ENCODE measurements around the gene LRRC46. TPM values are rescaled to one million over a fixed set of nuclear protein-coding genes. Genes with fewer than 3 reads are reported as not detected.

Gene LRRC46
- total and polyA plus RNA-seq, 4 donors, result 0.40 to 13.1 (median 6.2) TPM

DNA sequence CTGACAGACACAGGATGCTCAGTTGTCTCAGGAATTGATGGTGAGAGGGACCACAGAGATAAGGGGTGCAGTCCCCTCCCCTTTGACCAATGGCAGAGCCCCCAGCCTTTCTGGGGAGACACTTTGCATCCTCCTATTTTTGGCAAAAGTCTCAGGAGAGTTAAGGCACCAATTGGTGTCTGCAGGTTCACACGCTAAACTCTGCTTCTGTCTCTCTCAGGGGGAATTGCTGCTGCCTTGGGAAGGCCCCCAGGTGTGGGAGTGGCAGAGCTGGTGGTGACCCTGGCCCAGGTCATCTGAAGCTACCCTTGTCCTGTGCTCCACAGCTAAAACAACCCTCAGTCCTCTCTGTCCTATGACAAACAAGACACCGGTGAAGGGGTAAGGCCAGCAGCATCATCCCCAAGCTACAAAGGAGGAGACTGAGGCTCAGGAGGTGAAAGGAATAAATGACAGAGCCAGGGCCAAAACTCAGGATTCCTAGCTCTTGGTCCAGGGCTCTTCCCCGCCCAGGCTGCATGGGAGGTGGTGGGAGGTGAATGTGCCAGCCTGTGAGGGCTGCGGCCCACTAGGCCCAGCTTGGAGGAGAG, 30.2 kb upstream of the LRRC46 start:
- peaks cover 11% of the 10 kb centered on the region for H3K27me3 ChIP-seq (ENCODE audit: control insufficient read depth, insufficient read depth, low read length)
- no peaks in the 10 kb centered on the region for H3K4me1 ChIP-seq (ENCODE audit: control insufficient read depth, insufficient read depth, low read length)
- H3K27ac ChIP-seq (ENCODE audit: low read depth, low read length), result no peak overlapping the region
- no peak overlapping the region for H3K4me3 ChIP-seq (ENCODE audit: low read depth, low read length)
- DNase-seq (ENCODE audit: low read depth in 4 of 6, low spot score in 6 of 6), result no peak
- H3K36me3 ChIP-seq (ENCODE audit: control insufficient read depth, insufficient read depth, low read length), result peaks cover 3% of the 10 kb centered on the region
- WGBS (ENCODE audit: insufficient coverage), result 100% methylated on average over 1 of the region's 4 CpGs
- H3K9me3 ChIP-seq (ENCODE audit: control insufficient read depth, insufficient read depth, low read length), result no peaks in the 10 kb centered on the region

DNA sequence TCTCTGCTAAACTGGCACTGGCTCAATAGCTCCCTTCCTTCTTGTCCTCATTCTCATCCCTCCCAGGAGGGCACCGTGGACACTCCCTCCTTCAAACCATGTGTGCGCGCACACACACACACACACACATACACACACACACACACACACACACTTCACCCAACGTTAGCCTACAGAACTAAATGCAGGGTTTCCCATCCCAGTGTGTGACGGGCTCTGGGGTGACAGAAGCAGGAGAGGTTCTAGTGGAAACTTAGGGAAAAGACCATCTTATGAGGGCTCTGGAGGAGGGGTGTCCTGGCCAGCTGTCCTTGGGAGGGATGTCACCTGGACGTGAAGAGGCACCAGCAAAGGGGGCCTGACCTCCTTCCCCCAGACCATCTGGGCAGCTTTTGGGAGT, 29.6 kb upstream of the LRRC46 start:
- H3K27me3 ChIP-seq (ENCODE audit: control insufficient read depth, insufficient read depth, low read length), result peaks cover 11% of the 10 kb centered on the region
- no peak overlapping the region for H3K27ac ChIP-seq (ENCODE audit: low read depth, low read length)
- H3K36me3 ChIP-seq (ENCODE audit: control insufficient read depth, insufficient read depth, low read length), result peaks cover 9% of the 10 kb centered on the region
- H3K4me3 ChIP-seq (ENCODE audit: low read depth, low read length), result no peak overlapping the region
- DNase-seq (ENCODE audit: low read depth in 4 of 6, low spot score in 6 of 6), result no peak
- WGBS (ENCODE audit: insufficient coverage), result 19% methylated on average over 2 of the region's 6 CpGs
- no peaks in the 10 kb centered on the region for H3K4me1 ChIP-seq (ENCODE audit: control insufficient read depth, insufficient read depth, low read length)
- no peaks in the 10 kb centered on the region for H3K9me3 ChIP-seq (ENCODE audit: control insufficient read depth, insufficient read depth, low read length)

DNA sequence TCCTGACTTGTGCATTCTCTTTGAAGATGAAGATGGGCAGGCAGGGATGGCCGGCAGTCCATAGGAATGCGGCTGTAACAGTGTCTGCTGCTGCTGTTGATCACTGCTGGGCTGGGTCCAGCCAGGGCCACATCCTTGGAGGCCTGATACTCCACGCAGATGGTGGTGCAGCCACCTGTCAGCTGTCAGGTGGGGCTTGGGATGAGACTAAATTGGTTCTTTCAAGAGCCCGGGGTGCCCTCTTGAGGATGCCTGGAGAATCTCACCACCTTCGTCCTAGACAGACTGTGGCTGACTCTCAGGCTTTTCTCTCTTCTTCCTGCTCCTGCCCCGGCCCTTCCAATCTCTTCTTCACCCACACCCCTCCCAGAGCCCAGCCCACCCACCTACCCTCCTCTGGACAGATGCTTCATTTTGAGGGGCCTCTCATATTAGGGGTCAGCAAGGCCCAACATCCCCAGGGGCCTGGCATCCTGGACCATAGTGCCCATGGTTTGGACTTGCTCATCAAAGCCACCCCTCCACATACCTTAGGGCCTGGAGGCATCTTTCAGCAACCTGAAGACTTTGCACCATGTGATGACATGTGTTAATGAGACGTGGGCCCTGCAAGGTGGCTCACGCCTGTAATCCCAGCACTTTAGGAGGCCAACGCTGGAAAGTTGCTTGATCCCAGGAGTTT, 29.0 kb upstream of the LRRC46 start:
- no peak overlapping the region for H3K27ac ChIP-seq (ENCODE audit: low read depth, low read length)
- DNase-seq (ENCODE audit: low read depth in 4 of 6, low spot score in 6 of 6), result peak in 2 of 6 donors; percentile 51 to 82
- no peaks in the 10 kb centered on the region for H3K9me3 ChIP-seq (ENCODE audit: control insufficient read depth, insufficient read depth, low read length)
- no peak overlapping the region for H3K4me3 ChIP-seq (ENCODE audit: low read depth, low read length)
- H3K36me3 ChIP-seq (ENCODE audit: control insufficient read depth, insufficient read depth, low read length), result peaks cover 15% of the 10 kb centered on the region
- H3K4me1 ChIP-seq (ENCODE audit: control insufficient read depth, insufficient read depth, low read length), result no peaks in the 10 kb centered on the region
- 34% methylated on average over 9 of the region's 9 CpGs for WGBS (ENCODE audit: insufficient coverage)
- peaks cover 11% of the 10 kb centered on the region for H3K27me3 ChIP-seq (ENCODE audit: control insufficient read depth, insufficient read depth, low read length)

DNA sequence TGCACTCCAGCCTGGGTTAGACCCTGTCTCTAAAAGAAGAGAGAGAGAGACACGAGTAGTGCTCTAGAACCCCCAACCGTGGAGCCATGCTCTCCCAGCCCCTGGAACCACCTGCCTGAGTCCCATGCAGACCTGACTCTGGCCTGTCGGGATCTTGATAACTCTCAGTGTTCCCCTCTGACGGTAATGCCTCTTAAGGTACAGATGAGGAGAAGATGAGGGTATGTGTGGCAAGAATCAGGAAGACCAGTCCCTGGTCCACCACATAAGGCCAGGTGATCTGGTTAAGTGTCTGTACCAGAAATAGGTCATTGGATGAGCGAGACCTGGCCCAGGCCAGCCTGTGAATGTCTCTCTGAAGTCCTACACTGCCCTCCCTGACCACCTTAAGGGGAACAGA, 28.3 kb upstream of the LRRC46 start:
- Histone ChIP-seq H3K9me3 (ENCODE audit: control insufficient read depth, insufficient read depth, low read length) (no peaks in the 10 kb centered on the region), H3K36me3 (ENCODE audit: control insufficient read depth, insufficient read depth, low read length) (peaks cover 22% of the 10 kb centered on the region), H3K4me1 (ENCODE audit: control insufficient read depth, insufficient read depth, low read length) (no peaks in the 10 kb centered on the region), H3K27me3 (ENCODE audit: control insufficient read depth, insufficient read depth, low read length) (peaks cover 9% of the 10 kb centered on the region), H3K4me3 (ENCODE audit: low read depth, low read length) (no peak overlapping the region), H3K27ac (ENCODE audit: low read depth, low read length) (no peak overlapping the region)
- DNase-seq (ENCODE audit: low read depth in 4 of 6, low spot score in 6 of 6), result no peak
- 47% methylated on average over 4 of the region's 5 CpGs for WGBS (ENCODE audit: insufficient coverage)

DNA sequence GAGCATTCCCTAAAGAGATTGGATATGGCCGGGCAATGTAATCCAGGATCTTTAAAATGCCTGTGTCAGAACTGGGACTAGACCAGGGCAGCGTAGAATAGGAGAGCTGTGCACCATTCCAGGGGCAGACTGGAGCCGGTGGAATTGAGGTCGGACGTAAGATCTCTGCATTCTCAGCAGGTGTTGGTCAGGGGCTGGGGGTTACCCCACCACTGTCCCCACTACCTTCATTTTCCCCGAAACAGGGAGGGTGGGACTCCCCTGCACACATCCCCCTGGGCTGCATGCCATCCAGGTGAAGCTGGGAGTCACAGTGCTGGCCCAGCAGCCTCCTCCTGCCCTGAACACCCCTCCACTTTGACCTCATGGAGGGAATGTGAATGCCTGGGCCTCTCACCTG, 27.7 kb upstream of the LRRC46 start:
- Histone ChIP-seq H3K36me3 (ENCODE audit: control insufficient read depth, insufficient read depth, low read length) (peaks cover 27% of the 10 kb centered on the region), H3K4me1 (ENCODE audit: control insufficient read depth, insufficient read depth, low read length) (no peaks in the 10 kb centered on the region), H3K4me3 (ENCODE audit: low read depth, low read length) (no peak overlapping the region), H3K27me3 (ENCODE audit: control insufficient read depth, insufficient read depth, low read length) (peaks cover 9% of the 10 kb centered on the region), H3K9me3 (ENCODE audit: control insufficient read depth, insufficient read depth, low read length) (no peaks in the 10 kb centered on the region), H3K27ac (ENCODE audit: low read depth, low read length) (no peak overlapping the region)
- DNase-seq (ENCODE audit: low read depth in 4 of 6, low spot score in 6 of 6), result no peak
- WGBS (ENCODE audit: insufficient coverage), result 63% methylated on average over 6 of the region's 6 CpGs

DNA sequence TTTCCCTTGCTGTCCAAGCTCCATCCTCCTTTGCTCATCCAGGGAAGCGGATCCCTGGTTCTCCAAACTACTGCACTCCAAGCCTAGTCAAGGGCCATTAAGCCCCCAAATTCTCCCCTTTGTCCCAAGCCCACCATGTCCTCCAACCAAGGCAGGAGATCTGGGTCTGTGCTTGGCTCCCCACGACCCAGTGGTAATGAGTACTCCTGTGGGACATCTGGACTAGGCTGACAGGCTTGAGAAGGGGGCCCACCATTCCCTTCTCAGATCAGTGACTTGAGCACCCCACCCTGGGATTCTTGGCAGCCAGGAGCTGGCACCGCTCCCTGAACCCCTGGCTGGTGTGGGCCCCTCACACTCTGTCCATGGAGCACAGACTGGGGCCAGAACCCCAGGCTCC, 27.0 kb upstream of the LRRC46 start:
- Histone ChIP-seq H3K4me3 (ENCODE audit: low read depth, low read length) (no peak overlapping the region), H3K27ac (ENCODE audit: low read depth, low read length) (no peak overlapping the region), H3K9me3 (ENCODE audit: control insufficient read depth, insufficient read depth, low read length) (no peaks in the 10 kb centered on the region), H3K4me1 (ENCODE audit: control insufficient read depth, insufficient read depth, low read length) (no peaks in the 10 kb centered on the region), H3K27me3 (ENCODE audit: control insufficient read depth, insufficient read depth, low read length) (peaks cover 9% of the 10 kb centered on the region), H3K36me3 (ENCODE audit: control insufficient read depth, insufficient read depth, low read length) (peaks cover 35% of the 10 kb centered on the region)
- 53% methylated on average over 2 of the region's 3 CpGs for WGBS (ENCODE audit: insufficient coverage)
- DNase-seq (ENCODE audit: low read depth in 4 of 6, low spot score in 6 of 6), result no peak

DNA sequence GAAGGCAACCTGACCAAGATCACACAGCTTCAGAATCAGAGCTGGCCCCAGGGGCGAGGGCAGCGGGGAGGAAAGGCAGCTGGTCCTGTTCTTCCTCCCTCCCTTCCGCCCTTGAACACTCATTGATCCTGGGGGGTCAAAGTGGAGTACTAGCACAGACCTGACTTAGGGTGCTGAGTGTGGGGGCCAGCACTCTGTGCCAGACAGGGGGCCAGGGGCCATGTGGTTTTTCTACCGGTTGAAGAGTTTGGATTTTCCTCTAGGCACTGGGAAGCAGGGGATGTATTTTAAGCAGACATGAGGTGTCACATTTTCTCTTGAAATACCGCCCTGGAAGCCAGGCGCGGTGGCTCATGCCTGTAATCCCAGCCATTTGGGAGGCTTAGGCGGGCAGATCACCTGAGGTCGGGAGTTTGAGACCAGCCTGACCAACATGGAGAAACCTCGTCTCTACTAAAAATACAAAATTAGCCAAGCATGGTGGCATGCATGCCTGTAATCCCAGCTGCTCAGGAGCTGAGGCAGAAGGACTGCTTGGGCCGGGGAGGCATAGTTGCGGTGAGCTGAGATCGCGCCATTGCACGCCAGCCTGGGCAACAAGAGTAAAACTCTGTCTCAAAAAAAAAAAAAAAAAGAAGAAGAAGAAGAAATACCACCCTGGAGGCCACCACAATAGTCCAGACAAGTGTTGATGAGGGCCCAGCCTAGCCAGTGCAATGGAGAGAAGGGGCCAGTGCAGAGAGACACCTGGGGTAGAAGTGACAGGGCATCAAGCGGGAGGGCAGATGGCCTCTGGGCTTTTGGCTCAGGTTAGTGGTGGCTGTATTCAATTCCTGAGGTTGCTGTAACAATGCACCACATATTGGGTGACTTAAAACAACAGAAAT, 25.2 kb upstream of the LRRC46 start:
- Histone ChIP-seq H3K4me3 (ENCODE audit: low read depth, low read length) (no peak overlapping the region), H3K9me3 (ENCODE audit: control insufficient read depth, insufficient read depth, low read length) (no peaks in the 10 kb centered on the region), H3K27me3 (ENCODE audit: control insufficient read depth, insufficient read depth, low read length) (peaks cover 3% of the 10 kb centered on the region), H3K27ac (ENCODE audit: low read depth, low read length) (no peak overlapping the region), H3K4me1 (ENCODE audit: control insufficient read depth, insufficient read depth, low read length) (peaks cover 2% of the 10 kb centered on the region), H3K36me3 (ENCODE audit: control insufficient read depth, insufficient read depth, low read length) (peaks cover 51% of the 10 kb centered on the region)
- DNase-seq (ENCODE audit: low read depth in 4 of 6, low spot score in 6 of 6), result no peak
- 81% methylated on average over 13 of the region's 16 CpGs for WGBS (ENCODE audit: insufficient coverage)

DNA sequence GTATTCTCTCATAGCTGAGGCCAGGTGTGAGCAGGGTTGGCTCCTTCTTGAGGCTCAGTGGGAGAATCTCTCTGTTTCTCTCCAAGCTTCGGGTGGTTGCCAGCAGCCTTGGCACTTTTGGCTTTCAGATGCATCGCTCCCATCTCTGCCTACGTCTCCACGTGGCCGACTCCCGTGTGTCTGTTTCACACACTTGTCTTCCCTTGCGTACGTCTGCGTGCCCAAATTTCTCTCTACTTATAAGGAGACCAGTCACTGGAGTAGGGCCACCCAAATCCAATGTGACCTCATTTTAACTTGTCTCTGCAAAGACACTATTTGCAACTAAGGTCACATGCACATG, 24.6 kb upstream of the LRRC46 start:
- WGBS (ENCODE audit: insufficient coverage), result 91% methylated on average over 9 of the region's 9 CpGs
- peaks cover 57% of the 10 kb centered on the region for H3K36me3 ChIP-seq (ENCODE audit: control insufficient read depth, insufficient read depth, low read length)
- no peaks in the 10 kb centered on the region for H3K27me3 ChIP-seq (ENCODE audit: control insufficient read depth, insufficient read depth, low read length)
- peaks cover 5% of the 10 kb centered on the region for H3K4me1 ChIP-seq (ENCODE audit: control insufficient read depth, insufficient read depth, low read length)
- H3K27ac ChIP-seq (ENCODE audit: low read depth, low read length), result no peak overlapping the region
- DNase-seq (ENCODE audit: low read depth in 4 of 6, low spot score in 6 of 6), result peak in 1 of 6 donors; percentile 18
- no peak overlapping the region for H3K4me3 ChIP-seq (ENCODE audit: low read depth, low read length)
- no peaks in the 10 kb centered on the region for H3K9me3 ChIP-seq (ENCODE audit: control insufficient read depth, insufficient read depth, low read length)

DNA sequence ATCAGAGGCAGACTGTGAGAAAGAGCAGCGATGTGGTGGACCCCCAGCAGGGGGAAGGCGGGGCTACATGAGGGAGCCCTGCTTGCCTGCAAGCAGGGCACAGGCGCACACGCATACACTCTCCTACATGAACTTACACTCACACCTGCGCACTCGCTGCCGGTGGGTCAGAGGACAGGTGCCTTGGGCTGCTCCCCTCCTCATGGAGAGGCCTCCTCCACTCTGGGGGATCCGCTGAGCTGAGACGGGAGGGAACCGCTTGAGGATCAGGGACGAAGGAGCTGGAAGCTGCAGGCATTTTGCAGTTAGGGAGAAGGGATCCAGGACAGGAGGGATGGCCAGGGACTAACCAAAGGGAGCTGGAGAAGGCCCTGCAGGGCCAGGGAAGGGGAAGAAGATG, 24.0 kb upstream of the LRRC46 start:
- peaks cover 63% of the 10 kb centered on the region for H3K36me3 ChIP-seq (ENCODE audit: control insufficient read depth, insufficient read depth, low read length)
- no peak overlapping the region for H3K4me3 ChIP-seq (ENCODE audit: low read depth, low read length)
- no peaks in the 10 kb centered on the region for H3K27me3 ChIP-seq (ENCODE audit: control insufficient read depth, insufficient read depth, low read length)
- H3K9me3 ChIP-seq (ENCODE audit: control insufficient read depth, insufficient read depth, low read length), result no peaks in the 10 kb centered on the region
- 81% methylated on average over 5 of the region's 11 CpGs for WGBS (ENCODE audit: insufficient coverage)
- no peak for DNase-seq (ENCODE audit: low read depth in 4 of 6, low spot score in 6 of 6)
- peaks cover 5% of the 10 kb centered on the region for H3K4me1 ChIP-seq (ENCODE audit: control insufficient read depth, insufficient read depth, low read length)
- no peak overlapping the region for H3K27ac ChIP-seq (ENCODE audit: low read depth, low read length)

Data from spinal cord (tissue), 10 donors.